ENCODE results near the gene ARSB.

GRCh38 chr5:78813286-78813685 is 171.8 kb downstream of the ARSB start:
- TF ChIP-seq CTCF (IDR thresholded peaks at IDR 0.05) (no peak), POLR2A (IDR thresholded peaks at IDR 0.05) (no peak), EP300 (IDR thresholded peaks at IDR 0.05) (no peak), POLR2AphosphoS5 (IDR thresholded peaks at IDR 0.05) (no peak)
